Epithelial cell of esophagus (primary cell): ENCODE results near the gene CDX2.

Source experiments
- DNase-seq: peaks from one replicate; pipeline ENCODE4 v3.0.0; 2010; ENCODE audit warnings: low read depth
- H3K4me3 ChIP-seq: 2 replicates; pipeline ENCODE4 v1.5.1; 2011; ENCODE audit warnings: mild to moderate bottlenecking, low read length, control low read depth
- TF ChIP-seq, protein P1 (sequence below): IDR thresholded peaks from 2 replicates; pipeline ENCODE4 v1.5.1; 2011; ENCODE audit warnings: low read depth, mild to moderate bottlenecking, low read length, control low read depth, inconsistent platforms; ENCODE audit not compliant: insufficient read depth; ENCODE audit errors: missing control alignments

CDX2 gene

DNA sequence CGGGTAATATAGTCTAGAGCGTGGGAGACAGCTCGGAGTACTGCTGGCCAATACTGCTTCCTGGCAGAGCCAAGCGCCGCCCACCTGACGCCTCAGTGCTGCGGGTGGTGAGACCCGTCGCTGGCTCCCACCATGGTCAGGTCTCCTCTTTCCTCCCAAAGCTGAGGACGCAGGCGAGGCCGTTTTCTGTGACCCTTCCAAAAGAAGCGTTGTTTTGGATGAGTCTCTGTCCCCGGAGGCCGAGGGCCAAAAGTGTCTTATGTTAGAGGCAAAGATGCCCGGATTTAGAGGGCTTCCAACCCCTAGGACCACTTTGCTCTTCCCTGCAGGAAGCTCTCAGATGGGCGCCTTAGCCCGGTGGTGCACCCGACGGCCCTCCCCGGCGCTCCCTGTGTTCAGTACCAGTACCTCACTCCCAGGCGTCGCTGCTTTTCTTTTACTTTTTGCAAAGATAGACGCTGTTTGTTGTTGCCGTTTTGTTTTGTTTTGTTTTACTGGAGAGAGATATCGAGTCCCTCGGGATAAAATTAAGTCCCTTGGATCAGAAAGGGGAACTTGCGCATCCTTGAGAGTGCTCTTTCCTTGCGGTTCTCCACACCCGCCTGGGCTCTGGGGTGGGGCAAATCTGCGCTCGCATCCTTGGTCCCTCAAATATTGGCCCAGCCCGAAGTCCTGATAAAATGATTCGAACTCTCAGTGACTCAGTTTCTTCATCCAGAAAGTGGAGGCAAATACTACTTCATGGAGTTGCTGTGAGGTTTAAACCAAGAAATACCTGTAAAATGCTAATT lies 42.3 kb downstream of the CDX2 start:
- no peak overlapping the region for H3K4me3 ChIP-seq
- DNase-seq = no peak
- TF ChIP-seq, protein P1, sequence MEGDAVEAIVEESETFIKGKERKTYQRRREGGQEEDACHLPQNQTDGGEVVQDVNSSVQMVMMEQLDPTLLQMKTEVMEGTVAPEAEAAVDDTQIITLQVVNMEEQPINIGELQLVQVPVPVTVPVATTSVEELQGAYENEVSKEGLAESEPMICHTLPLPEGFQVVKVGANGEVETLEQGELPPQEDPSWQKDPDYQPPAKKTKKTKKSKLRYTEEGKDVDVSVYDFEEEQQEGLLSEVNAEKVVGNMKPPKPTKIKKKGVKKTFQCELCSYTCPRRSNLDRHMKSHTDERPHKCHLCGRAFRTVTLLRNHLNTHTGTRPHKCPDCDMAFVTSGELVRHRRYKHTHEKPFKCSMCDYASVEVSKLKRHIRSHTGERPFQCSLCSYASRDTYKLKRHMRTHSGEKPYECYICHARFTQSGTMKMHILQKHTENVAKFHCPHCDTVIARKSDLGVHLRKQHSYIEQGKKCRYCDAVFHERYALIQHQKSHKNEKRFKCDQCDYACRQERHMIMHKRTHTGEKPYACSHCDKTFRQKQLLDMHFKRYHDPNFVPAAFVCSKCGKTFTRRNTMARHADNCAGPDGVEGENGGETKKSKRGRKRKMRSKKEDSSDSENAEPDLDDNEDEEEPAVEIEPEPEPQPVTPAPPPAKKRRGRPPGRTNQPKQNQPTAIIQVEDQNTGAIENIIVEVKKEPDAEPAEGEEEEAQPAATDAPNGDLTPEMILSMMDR = no peak

DNA sequence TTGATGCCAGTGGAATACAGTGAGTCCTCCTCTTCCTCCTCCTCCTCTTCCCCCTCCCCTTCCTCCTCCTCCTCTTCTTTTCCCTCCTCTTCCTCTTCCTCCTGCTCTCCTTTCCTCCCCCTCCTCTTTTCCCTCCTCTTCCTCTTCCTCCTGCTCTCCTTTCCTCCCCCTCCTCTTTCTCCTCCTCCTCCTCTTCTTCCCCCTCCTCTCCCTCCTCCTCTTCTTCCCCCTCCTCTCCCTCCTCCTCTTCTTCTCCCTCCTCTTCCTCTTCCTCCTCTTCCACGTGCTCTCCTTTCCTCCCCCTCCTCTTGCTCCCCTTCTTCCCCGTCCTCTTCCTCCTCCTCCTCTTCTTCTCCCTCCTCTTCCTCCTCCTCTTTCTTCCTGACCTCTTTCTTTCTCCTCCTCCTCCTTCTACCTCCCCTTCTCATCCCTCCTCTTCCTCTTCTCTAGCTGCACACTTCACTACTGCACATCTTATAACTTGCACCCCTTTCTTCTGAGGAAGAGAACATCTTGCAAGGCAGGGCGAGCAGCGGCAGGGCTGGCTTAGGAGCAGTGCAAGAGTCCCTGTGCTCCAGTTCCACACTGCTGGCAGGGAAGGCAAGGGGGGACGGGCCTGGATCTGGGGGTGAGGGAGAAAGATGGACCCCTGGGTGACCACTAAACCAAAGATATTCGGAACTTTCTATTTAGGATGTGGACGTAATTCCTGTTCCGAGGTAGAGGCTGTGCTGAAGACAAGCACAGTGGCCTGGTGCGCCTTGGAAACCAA lies 43.7 kb downstream of the CDX2 start:
- DNase-seq = no peak
- no peak overlapping the region for H3K4me3 ChIP-seq
- TF ChIP-seq, protein P1 = no peak

DNA sequence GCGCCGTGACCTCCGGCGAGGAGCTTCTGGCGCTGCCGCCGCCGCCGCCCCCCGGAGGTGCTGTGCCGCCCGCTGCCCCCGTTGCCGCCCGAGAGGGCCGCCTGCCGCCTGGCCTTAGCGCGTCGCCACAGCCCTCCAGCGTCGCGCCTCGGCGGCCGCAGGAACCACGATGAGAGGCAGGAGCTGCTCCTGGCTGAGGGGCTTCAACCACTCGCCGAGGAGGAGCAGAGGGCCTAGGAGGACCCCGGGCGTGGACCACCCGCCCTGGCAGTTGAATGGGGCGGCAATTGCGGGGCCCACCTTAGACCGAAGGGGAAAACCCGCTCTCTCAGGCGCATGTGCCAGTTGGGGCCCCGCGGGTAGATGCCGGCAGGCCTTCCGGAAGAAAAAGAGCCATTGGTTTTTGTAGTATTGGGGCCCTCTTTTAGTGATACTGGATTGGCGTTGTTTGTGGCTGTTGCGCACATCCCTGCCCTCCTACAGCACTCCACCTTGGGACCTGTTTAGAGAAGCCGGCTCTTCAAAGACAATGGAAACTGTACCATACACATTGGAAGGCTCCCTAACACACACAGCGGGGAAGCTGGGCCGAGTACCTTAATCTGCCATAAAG lies 44.5 kb downstream of the CDX2 start:
- TF ChIP-seq, protein P1 = no peak
- H3K4me3 ChIP-seq = no peak overlapping the region
- DNase-seq = no peak

DNA sequence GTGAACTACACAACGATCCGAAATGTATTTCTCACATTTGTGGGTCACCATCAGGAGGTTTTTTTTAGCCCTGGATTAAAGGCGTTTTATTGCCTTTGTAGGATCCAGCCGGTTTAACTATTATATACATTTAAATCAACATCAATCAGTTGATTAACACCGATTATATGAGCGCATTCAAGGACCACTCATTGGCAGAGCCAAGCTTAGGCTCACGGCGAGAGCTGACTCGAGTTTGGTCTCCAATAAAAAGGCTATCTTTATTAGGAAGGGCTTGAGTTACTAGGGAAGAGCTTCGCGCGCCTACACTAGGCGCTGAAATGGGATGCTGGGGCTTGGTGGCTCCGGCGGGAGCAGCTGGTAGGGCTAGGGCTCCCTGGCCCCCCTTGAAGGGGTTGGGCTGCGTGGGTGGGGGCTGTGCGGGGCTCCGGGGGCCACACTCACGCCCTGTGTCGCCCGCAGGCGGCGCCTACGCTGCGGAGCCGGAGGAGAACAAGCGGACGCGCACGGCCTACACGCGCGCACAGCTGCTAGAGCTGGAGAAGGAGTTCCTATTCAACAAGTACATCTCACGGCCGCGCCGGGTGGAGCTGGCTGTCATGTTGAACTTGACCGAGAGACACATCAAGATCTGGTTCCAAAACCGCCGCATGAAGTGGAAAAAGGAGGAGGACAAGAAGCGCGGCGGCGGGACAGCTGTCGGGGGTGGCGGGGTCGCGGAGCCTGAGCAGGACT lies 45.2 kb downstream of the CDX2 start:
- DNase-seq = no peak

DNA sequence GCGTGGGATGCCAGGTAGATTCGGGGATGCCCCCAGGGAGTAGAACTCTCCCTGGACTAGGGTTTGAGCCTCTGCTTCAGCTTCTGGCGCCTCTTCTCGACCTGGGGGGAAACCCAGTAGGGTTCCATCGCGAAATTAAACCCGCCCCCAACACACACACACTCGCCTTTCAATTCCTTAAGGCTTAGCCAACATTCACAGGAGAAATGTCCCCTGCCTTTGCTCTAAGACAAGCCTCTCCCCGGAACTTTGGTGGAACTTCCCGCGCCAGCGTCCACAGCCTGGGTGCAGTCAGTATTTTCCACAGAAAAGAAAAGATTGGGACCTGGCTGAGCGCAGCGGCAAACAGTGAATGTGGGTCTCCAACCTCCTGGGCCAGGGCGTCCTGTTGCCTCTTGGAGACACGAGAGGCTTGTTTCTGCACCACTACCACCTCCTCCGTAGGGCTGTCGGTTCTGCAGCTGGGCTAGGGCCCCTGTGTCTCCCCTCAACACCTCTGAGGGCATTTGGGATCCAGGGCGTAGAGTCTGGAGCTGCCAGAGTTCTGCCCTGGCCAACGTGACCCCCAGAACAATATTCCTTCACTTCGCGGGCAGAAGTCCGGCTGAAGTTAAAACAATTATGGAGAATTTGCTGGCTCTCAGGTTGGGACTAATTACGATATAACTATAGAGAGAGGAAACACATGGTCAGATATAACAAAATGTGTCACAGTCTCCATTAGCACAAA lies 46.1 kb downstream of the CDX2 start:
- H3K4me3 ChIP-seq = no peak overlapping the region
- TF ChIP-seq, protein P1 = no peak
- DNase-seq = no peak

More for the DNA sequence above, 45.2 kb downstream of the CDX2 start:
- TF ChIP-seq, protein P1 = no peak
- no peak overlapping the region for H3K4me3 ChIP-seq
